Measurements from ENCODE around the gene CPED1.

CPED1 gene

GRCh38 chr7:121006711-121007315 lies 18.3 kb downstream of the CPED1 start:
- Mint-ChIP-seq H3K4me3 (no peak overlapping the region), H3K36me3 (no peaks in the 10 kb centered on the region), H3K27me3 (peaks cover 20% of the 10 kb centered on the region), H3K9me3 (no peaks in the 10 kb centered on the region), H3K4me1 (no peaks in the 10 kb centered on the region), H3K27ac (no peak overlapping the region)
- no peak for DNase-seq
- CTCF ChIA-PET: no interaction called here

- CTCF ChIA-PET: no interaction called here
- Mint-ChIP-seq H3K27ac (no peak overlapping the region), H3K9me3 (no peaks in the 10 kb centered on the region), H3K36me3 (no peaks in the 10 kb centered on the region), H3K27me3 (peaks cover 20% of the 10 kb centered on the region), H3K4me1 (no peaks in the 10 kb centered on the region), H3K4me3 (no peak overlapping the region)
- DNase-seq: no peak
These were observed 20.3 kb downstream of the CPED1 start for GRCh38 chr7:121008816-121009215.

GRCh38 chr7:121011401-121011800 lies 22.9 kb downstream of the CPED1 start:
- no peak for DNase-seq
- CTCF ChIA-PET: no interaction called here
- H3K4me3 Mint-ChIP-seq: no peak overlapping the region
- H3K36me3 Mint-ChIP-seq: no peaks in the 10 kb centered on the region
- no peak overlapping the region for H3K27ac Mint-ChIP-seq
- no peaks in the 10 kb centered on the region for H3K4me1 Mint-ChIP-seq
- H3K9me3 Mint-ChIP-seq: no peaks in the 10 kb centered on the region
- peaks cover 12% of the 10 kb centered on the region for H3K27me3 Mint-ChIP-seq

GRCh38 chr7:121012170-121012874 lies 23.8 kb downstream of the CPED1 start:
- no peaks in the 10 kb centered on the region for H3K9me3 Mint-ChIP-seq
- H3K4me1 Mint-ChIP-seq: no peaks in the 10 kb centered on the region
- no peak overlapping the region for H3K27ac Mint-ChIP-seq
- no peak overlapping the region for H3K4me3 Mint-ChIP-seq
- DNase-seq: no peak
- CTCF ChIA-PET: no interaction called here
- H3K27me3 Mint-ChIP-seq: peaks cover 4% of the 10 kb centered on the region
- no peaks in the 10 kb centered on the region for H3K36me3 Mint-ChIP-seq

- H3K4me1 Mint-ChIP-seq: no peaks in the 10 kb centered on the region
- no peak overlapping the region for H3K27ac Mint-ChIP-seq
- CTCF ChIA-PET: no interaction called here
- no peaks in the 10 kb centered on the region for H3K9me3 Mint-ChIP-seq
- DNase-seq: no peak
- no peaks in the 10 kb centered on the region for H3K36me3 Mint-ChIP-seq
- no peak overlapping the region for H3K4me3 Mint-ChIP-seq
- no peaks in the 10 kb centered on the region for H3K27me3 Mint-ChIP-seq
These were observed 24.4 kb downstream of the CPED1 start for GRCh38 chr7:121012919-121013318.

GRCh38 chr7:121015560-121015959 lies 27.0 kb downstream of the CPED1 start:
- no peaks in the 10 kb centered on the region for H3K27me3 Mint-ChIP-seq
- no peak overlapping the region for H3K4me3 Mint-ChIP-seq
- DNase-seq: no peak
- no peaks in the 10 kb centered on the region for H3K36me3 Mint-ChIP-seq
- H3K27ac Mint-ChIP-seq: no peak overlapping the region
- no peaks in the 10 kb centered on the region for H3K4me1 Mint-ChIP-seq
- CTCF ChIA-PET: no interaction called here
- H3K9me3 Mint-ChIP-seq: no peaks in the 10 kb centered on the region

- Mint-ChIP-seq H3K4me3 (no peak overlapping the region), H3K4me1 (no peaks in the 10 kb centered on the region), H3K27me3 (no peaks in the 10 kb centered on the region), H3K9me3 (no peaks in the 10 kb centered on the region), H3K27ac (no peak overlapping the region), H3K36me3 (no peaks in the 10 kb centered on the region)
- CTCF ChIA-PET: interaction anchor here (0.8 kb wide), 1 partner anchor 30 kb away, joined by 3 read pairs; no protein-coding TSS in a partner anchor
- no peak for DNase-seq
These were observed 28.5 kb downstream of the CPED1 start for GRCh38 chr7:121016966-121017365.

GRCh38 chr7:121017586-121017985 lies 29.1 kb downstream of the CPED1 start:
- no peaks in the 10 kb centered on the region for H3K36me3 Mint-ChIP-seq
- CTCF ChIA-PET: interaction anchor here (0.8 kb wide), 1 partner anchor 30 kb away, joined by 3 read pairs; no protein-coding TSS in a partner anchor
- no peaks in the 10 kb centered on the region for H3K4me1 Mint-ChIP-seq
- no peak overlapping the region for H3K27ac Mint-ChIP-seq
- H3K9me3 Mint-ChIP-seq: no peaks in the 10 kb centered on the region
- no peak overlapping the region for H3K4me3 Mint-ChIP-seq
- H3K27me3 Mint-ChIP-seq: no peaks in the 10 kb centered on the region
- no peak for DNase-seq

GRCh38 chr7:121019018-121019417 lies 30.5 kb downstream of the CPED1 start:
- Mint-ChIP-seq H3K27ac (no peak overlapping the region), H3K27me3 (no peaks in the 10 kb centered on the region), H3K4me1 (no peaks in the 10 kb centered on the region), H3K36me3 (no peaks in the 10 kb centered on the region), H3K4me3 (no peak overlapping the region), H3K9me3 (no peaks in the 10 kb centered on the region)
- CTCF ChIA-PET: no interaction called here
- no peak for DNase-seq

GRCh38 chr7:121020249-121020988 lies 31.9 kb downstream of the CPED1 start:
- Mint-ChIP-seq H3K4me3 (no peak overlapping the region), H3K27me3 (no peaks in the 10 kb centered on the region), H3K27ac (no peak overlapping the region), H3K9me3 (no peaks in the 10 kb centered on the region), H3K4me1 (no peaks in the 10 kb centered on the region), H3K36me3 (no peaks in the 10 kb centered on the region)
- CTCF ChIA-PET: no interaction called here
- no peak for DNase-seq

GRCh38 chr7:121020989-121021969 lies 32.8 kb downstream of the CPED1 start:
- Mint-ChIP-seq H3K4me3 (no peak overlapping the region), H3K27ac (no peak overlapping the region)
- CTCF ChIA-PET: no interaction called here

GRCh38 chr7:121023194-121023593 lies 34.7 kb downstream of the CPED1 start:
- Mint-ChIP-seq H3K4me3 (no peak overlapping the region), H3K27ac (no peak overlapping the region), H3K4me1 (no peaks in the 10 kb centered on the region), H3K36me3 (no peaks in the 10 kb centered on the region), H3K27me3 (no peaks in the 10 kb centered on the region), H3K9me3 (no peaks in the 10 kb centered on the region)
- CTCF ChIA-PET: no interaction called here
- no peak for DNase-seq

More at GRCh38 chr7:121020989-121021969, 32.8 kb downstream of the CPED1 start:
- Mint-ChIP-seq H3K27me3 (no peaks in the 10 kb centered on the region), H3K9me3 (no peaks in the 10 kb centered on the region), H3K4me1 (no peaks in the 10 kb centered on the region), H3K36me3 (no peaks in the 10 kb centered on the region)
- no peak for DNase-seq

GRCh38 chr7:121023683-121024511 lies 35.4 kb downstream of the CPED1 start:
- no peaks in the 10 kb centered on the region for H3K27me3 Mint-ChIP-seq
- CTCF ChIA-PET: no interaction called here
- no peak for DNase-seq
- H3K4me1 Mint-ChIP-seq: no peaks in the 10 kb centered on the region
- no peak overlapping the region for H3K27ac Mint-ChIP-seq
- no peaks in the 10 kb centered on the region for H3K9me3 Mint-ChIP-seq
- H3K36me3 Mint-ChIP-seq: no peaks in the 10 kb centered on the region
- H3K4me3 Mint-ChIP-seq: no peak overlapping the region
